ENCODE results near the gene TGFBR3. TPM values are rescaled to one million over a fixed set of nuclear protein-coding genes. Genes with fewer than 3 reads are reported as not detected.

TGFBR3 gene
- total and polyA plus RNA-seq, 2 of the 13 experiments (the other 11 are each of a cell fraction or from before 2014, with no cell fraction given) = 76.5 to 195 TPM

DNA sequence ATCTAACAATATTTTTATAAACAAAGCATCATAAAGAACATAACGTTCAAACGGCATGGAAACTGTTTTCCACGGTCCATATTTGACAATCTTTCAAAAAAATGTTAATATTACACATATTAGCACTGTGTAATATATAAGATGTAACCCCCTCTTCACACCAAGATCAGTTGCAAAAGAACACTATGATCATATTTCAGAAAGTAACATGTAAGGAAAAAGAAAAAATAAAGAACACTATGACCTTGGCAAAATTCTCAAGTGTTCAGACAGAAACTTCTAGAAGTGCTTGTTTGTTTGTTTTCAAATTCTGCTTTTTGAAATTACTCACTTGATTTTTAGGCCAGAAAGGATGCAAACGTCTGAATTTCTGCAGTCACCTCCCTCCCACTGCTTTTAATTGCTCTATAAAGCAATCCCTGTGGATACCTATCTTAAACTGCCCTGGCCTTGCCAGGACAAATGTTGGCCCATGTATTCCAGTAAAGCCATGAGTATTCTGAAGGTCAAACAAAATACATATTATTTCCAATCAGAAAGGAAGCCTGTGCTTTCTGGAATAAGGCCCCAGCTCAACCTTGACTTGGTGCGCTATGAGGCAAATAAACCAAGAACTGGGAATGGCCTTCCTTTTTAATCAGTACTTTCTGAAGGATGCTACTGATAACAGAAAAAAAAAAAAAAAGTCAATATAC lies 68.6 kb downstream of the TGFBR3 start (continued):
- TF ChIP-seq, protein P1, sequence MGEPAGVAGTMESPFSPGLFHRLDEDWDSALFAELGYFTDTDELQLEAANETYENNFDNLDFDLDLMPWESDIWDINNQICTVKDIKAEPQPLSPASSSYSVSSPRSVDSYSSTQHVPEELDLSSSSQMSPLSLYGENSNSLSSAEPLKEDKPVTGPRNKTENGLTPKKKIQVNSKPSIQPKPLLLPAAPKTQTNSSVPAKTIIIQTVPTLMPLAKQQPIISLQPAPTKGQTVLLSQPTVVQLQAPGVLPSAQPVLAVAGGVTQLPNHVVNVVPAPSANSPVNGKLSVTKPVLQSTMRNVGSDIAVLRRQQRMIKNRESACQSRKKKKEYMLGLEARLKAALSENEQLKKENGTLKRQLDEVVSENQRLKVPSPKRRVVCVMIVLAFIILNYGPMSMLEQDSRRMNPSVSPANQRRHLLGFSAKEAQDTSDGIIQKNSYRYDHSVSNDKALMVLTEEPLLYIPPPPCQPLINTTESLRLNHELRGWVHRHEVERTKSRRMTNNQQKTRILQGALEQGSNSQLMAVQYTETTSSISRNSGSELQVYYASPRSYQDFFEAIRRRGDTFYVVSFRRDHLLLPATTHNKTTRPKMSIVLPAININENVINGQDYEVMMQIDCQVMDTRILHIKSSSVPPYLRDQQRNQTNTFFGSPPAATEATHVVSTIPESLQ (CRISPR knock-in tag; conservative IDR thresholded peaks at IDR 0.05) = no peak
- no peak for TF ChIP-seq NONO (IDR thresholded peaks at IDR 0.05)
- no peak for TF ChIP-seq NONO (CRISPR knock-in tag; conservative IDR thresholded peaks at IDR 0.05)
- TF ChIP-seq, protein P2, sequence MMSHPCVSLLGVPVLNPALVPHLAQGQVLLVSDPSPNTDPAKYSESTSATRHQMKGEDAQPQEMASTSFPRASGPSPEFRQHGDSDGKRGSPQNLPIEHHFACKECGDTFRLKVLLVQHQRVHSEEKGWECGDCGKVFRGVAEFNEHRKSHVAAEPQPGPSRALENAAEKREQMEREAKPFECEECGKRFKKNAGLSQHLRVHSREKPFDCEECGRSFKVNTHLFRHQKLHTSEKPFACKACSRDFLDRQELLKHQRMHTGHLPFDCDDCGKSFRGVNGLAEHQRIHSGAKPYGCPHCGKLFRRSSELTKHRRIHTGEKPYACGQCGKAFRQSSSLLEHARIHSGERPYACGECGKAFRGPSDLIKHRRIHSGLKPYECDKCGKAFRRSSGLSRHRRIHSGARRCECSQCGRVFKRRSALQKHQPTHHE (CRISPR knock-in tag; IDR thresholded peaks at IDR 0.05; ENCODE audit: borderline replicate concordance) = no peak
- TF ChIP-seq SOX13 (IDR thresholded peaks at IDR 0.05) = no peak
- peak in 1 of 2 experiments; percentile 65; a peak in 2 of 4 replicates for TF ChIP-seq SOX13 (CRISPR knock-in tag; conservative IDR thresholded peaks at IDR 0.05 in 1 of 2, IDR thresholded peaks at IDR 0.05 in 1 of 2)

DNA sequence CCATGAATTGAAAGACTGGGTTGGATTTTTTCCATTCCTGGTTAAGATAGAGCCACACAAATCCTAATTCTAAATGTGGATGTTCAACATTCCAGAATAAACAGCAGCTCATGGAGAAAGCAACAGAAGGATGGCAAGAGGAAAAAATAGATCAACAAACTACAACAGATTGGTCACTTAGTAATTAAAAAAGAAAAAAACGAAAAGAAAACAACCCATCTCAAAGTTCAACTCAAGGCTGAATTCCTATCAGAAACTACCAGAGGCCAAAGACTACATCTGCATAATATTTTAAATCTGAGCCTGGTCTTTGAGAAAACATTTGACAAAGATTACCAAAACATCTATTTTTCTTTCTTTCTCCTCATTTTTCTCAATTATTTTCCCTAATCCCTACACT lies 69.9 kb downstream of the TGFBR3 start:
- peak overlapping the region; percentile 37 for H3K4me2 ChIP-seq (ENCODE audit: low read depth, low read length)
- H3K9ac ChIP-seq (ENCODE audit: insufficient read depth, low read depth, low read length) = 0 out of 2 replicates have a peak overlapping the region, but pooled peaks have one; percentile 1
- no peak overlapping the region for H2AFZ ChIP-seq (ENCODE audit: low read length)
- intact Hi-C loops (cut with micrococcal nuclease; ENCODE audit: unreplicated experiment) (no loop called here), in situ Hi-C loops (cut with HindIII; ENCODE audit: extremely low pct_ligation_motif_present, low pct_unique_long_range_greater_than_20kb) (no loop called here)
- peaks cover 0 to 4% of the 10 kb centered on the region in 2 experiments; a peak in 2 of 5 replicates for H3K36me3 ChIP-seq (replicated peaks in 1 of 2; ENCODE audit: control insufficient read depth in 1 of 2, insufficient read depth in 2 of 2, low read length in 2 of 2)
- FAIRE-seq (peak; percentile 32), DNase-seq (ENCODE audit: low spot score) (no peak), ATAC-seq (no peak; the same call in 2 of the 3 replicates)
- H3K4me1 ChIP-seq (ENCODE audit: insufficient read depth, low read length) = peaks cover 92% of the 10 kb centered on the region
- peak overlapping the region; percentile 61 for H3K27ac ChIP-seq (ENCODE audit: extremely low read length, insufficient read depth, low read length)
- no peaks in the 10 kb centered on the region for H3K27me3 ChIP-seq (ENCODE audit: control insufficient read depth in 1 of 2, insufficient read depth in 2 of 2, low read length in 2 of 2)
- no peaks in the 10 kb centered on the region for H4K20me1 ChIP-seq (ENCODE audit: insufficient read depth, low read length)
- peaks cover 94% of the 10 kb centered on the region for H3K79me2 ChIP-seq (ENCODE audit: insufficient read depth, low read length)
- POLR2A ChIA-PET = interaction anchor here (3.1 kb wide), 1 partner anchor 11 kb away, joined by 17 read pairs; no protein-coding TSS in a partner anchor
- H3K9me3 ChIP-seq (ENCODE audit: low read length) = no peaks in the 10 kb centered on the region
- TF ChIP-seq FOXP1 (IDR thresholded peaks at IDR 0.05) (peak; percentile 27; the same call in 1 of the 2 replicates), FOXP1 (CRISPR knock-in tag; IDR thresholded peaks at IDR 0.05) (peak; percentile 41; the same call in 1 of the 2 replicates), ZBTB20 (CRISPR knock-in tag; IDR thresholded peaks at IDR 0.05; ENCODE audit: borderline replicate concordance, low read depth) (no peak), HNF4G (IDR thresholded peaks at IDR 0.05; ENCODE audit: borderline replicate concordance, low read depth, low read length) (no peak), HNF4G (CRISPR knock-in tag; IDR thresholded peaks at IDR 0.05; ENCODE audit: borderline replicate concordance, low read depth) (no peak), ZFP36L2 (CRISPR knock-in tag; IDR thresholded peaks at IDR 0.05) (no peak), NCOR1 (IDR thresholded peaks at IDR 0.05; ENCODE audit: borderline replicate concordance, low read length) (0 out of 2 replicates have a peak, but pooled peaks have one; percentile 39)
- TF ChIP-seq, protein P3, sequence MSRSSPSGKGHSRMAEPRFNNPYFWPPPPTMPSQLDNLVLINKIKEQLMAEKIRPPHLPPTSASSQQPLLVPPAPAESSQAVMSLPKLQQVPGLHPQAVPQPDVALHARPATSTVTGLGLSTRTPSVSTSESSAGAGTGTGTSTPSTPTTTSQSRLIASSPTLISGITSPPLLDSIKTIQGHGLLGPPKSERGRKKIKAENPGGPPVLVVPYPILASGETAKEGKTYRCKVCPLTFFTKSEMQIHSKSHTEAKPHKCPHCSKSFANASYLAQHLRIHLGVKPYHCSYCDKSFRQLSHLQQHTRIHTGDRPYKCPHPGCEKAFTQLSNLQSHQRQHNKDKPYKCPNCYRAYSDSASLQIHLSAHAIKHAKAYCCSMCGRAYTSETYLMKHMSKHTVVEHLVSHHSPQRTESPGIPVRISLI (CRISPR knock-in tag; IDR thresholded peaks at IDR 0.05; ENCODE audit: borderline replicate concordance) = peak; percentile 30; the same call in 1 of the 2 replicates
- no peak overlapping the region; a peak in 1 of 6 replicates for H3K4me3 ChIP-seq (replicated peaks in 1 of 3; ENCODE audit: insufficient read depth in 1 of 3, low read depth in 2 of 3, low read length in 3 of 3)
- WGBS (ENCODE audit: low lambda C conversion rate) = 48% methylated on average over 1 of the region's 1 CpG
- BruUV-seq (replicated peaks) = no TSS peak
- CTCF ChIA-PET (ENCODE audit: low intra/inter-chr PET ratio, low total read pairs) = no interaction called here
